IMR-90 (cell line): ENCODE data around the gene CDH12.

ENCODE experiments used
- BHLHE40 ChIP-seq: fragments of 150-350 bp; IDR thresholded peaks from 2 replicates; pipeline ENCODE4 v1.6.1; 2016; ENCODE audit warnings: mild to moderate bottlenecking, low read depth, low read length
- CEBPB ChIP-seq: IDR thresholded peaks from 2 replicates; pipeline ENCODE4 v1.6.1; 2012; ENCODE audit warnings: low read depth, low read length, improper control_type of control experiment
- CHD1 ChIP-seq: IDR thresholded peaks from 2 replicates; pipeline ENCODE4 v1.6.1; 2012; ENCODE audit warnings: low read depth, low read length, improper control_type of control experiment
- CTCF ChIP-seq: conservative IDR thresholded peaks from 2 replicates; pipeline ENCODE4 v1.5.1; 2012; ENCODE audit warnings: mild to moderate bottlenecking, low read depth, low read length, improper control_type of control experiment
- FOS ChIP-seq: fragments of 150-350 bp; IDR thresholded peaks from 2 replicates; pipeline ENCODE4 v1.6.1; 2016; ENCODE audit warnings: low read depth, low read length
- MAFK ChIP-seq: IDR thresholded peaks from 2 replicates; pipeline ENCODE4 v1.6.1; 2012; ENCODE audit warnings: low read depth, low read length, improper control_type of control experiment
- MAZ ChIP-seq: IDR thresholded peaks from 2 replicates; pipeline ENCODE4 v1.6.1; 2012; ENCODE audit warnings: low read depth, mild to moderate bottlenecking, low read length, improper control_type of control experiment, moderate library complexity, borderline replicate concordance
- MXI1 ChIP-seq: IDR thresholded peaks from 2 replicates; pipeline ENCODE4 v1.6.1; 2012; ENCODE audit warnings: low read depth, mild to moderate bottlenecking, low read length, moderate library complexity, borderline replicate concordance
- POLR2A ChIP-seq: IDR thresholded peaks from 2 replicates; pipeline ENCODE4 v1.6.1; 2012; ENCODE audit warnings: mild to moderate bottlenecking, low read depth, low read length
- RAD21 ChIP-seq: IDR thresholded peaks from 2 replicates; pipeline ENCODE4 v1.6.1; 2012; ENCODE audit warnings: low read length, improper control_type of control experiment
- RFX5 ChIP-seq: IDR thresholded peaks from 2 replicates; pipeline ENCODE4 v1.8.0; 2012; ENCODE audit warnings: low read depth, mild to moderate bottlenecking, low read length, moderate library complexity
- SMC3 ChIP-seq: fragments of 150-350 bp; IDR thresholded peaks from 2 replicates; pipeline ENCODE4 v1.6.1; 2016; ENCODE audit warnings: low read depth, mild to moderate bottlenecking, antibody characterized with exemption, low read length, moderate library complexity
- TF ChIP-seq, protein P1 (sequence below): fragments of 150-350 bp; IDR thresholded peaks from 2 replicates; pipeline ENCODE4 v1.6.1; 2017; ENCODE audit warnings: mild to moderate bottlenecking, antibody characterized with exemption, low read length, low read depth
- TF ChIP-seq, protein P2 (sequence below): fragments of 150-350 bp; IDR thresholded peaks from 2 replicates; pipeline ENCODE4 v1.6.1; 2016; ENCODE audit warnings: low read depth, mild to moderate bottlenecking, low read length, moderate library complexity, borderline replicate concordance

DNA sequence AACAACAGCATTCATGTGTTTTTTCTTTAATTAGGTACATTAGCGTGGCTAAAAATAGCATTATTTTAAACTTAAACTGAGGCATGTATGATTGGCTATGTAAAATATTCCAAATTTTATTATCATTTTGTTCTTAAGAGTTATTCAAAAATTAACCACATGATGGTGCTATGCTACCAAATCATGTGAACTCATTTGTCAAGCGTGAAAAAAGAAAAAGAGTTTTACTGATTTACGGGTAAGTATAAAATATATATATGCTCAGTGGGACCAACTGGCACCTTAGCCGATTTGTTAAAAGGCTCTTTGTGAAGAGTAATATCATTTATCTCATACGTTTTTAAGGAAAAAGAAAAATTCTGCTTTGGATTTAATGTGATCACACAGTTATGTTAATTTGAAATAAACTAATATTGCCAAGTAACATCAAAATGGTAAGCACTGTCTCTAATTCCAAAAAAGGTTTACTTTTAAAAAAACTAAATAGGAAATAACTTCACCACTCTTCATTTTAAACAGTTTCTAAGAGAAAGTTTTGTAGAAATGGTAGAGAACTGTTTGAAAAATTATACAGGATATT lies 1042.3 kb downstream of the CDH12 start:
- TF ChIP-seq, protein P1, sequence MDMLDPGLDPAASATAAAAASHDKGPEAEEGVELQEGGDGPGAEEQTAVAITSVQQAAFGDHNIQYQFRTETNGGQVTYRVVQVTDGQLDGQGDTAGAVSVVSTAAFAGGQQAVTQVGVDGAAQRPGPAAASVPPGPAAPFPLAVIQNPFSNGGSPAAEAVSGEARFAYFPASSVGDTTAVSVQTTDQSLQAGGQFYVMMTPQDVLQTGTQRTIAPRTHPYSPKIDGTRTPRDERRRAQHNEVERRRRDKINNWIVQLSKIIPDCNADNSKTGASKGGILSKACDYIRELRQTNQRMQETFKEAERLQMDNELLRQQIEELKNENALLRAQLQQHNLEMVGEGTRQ, result no peak
- TF ChIP-seq FOS (no peak), SMC3 (0 out of 2 replicates have a peak, but pooled peaks have one; percentile 9), CTCF (peak; percentile 57), MXI1 (no peak), POLR2A (no peak), RAD21 (peak; percentile 47), RFX5 (no peak), CEBPB (no peak), MAFK (no peak), BHLHE40 (no peak), CHD1 (no peak), MAZ (no peak)
- TF ChIP-seq, protein P2, sequence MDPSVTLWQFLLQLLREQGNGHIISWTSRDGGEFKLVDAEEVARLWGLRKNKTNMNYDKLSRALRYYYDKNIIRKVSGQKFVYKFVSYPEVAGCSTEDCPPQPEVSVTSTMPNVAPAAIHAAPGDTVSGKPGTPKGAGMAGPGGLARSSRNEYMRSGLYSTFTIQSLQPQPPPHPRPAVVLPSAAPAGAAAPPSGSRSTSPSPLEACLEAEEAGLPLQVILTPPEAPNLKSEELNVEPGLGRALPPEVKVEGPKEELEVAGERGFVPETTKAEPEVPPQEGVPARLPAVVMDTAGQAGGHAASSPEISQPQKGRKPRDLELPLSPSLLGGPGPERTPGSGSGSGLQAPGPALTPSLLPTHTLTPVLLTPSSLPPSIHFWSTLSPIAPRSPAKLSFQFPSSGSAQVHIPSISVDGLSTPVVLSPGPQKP, result no peak
